HG03097 (cell line): ENCODE results near the gene OLFML2A.
A peak's percentile ranks its signal among the peaks of the same experiment; 100 is the strongest.
"Not testable (repeated sequence)": the region's sequence is repeated elsewhere in the genome, so short reads cannot be mapped to it uniquely, and the experiment has no call there.

Source experiments
- ATAC-seq: cut with Tn5 transposase; IDR thresholded peaks from one replicate; pipeline ENCODE4 v1.9.1; 2021; ENCODE audit not compliant: unreplicated experiment, low FRiP score

The OLFML2A gene

DNA sequence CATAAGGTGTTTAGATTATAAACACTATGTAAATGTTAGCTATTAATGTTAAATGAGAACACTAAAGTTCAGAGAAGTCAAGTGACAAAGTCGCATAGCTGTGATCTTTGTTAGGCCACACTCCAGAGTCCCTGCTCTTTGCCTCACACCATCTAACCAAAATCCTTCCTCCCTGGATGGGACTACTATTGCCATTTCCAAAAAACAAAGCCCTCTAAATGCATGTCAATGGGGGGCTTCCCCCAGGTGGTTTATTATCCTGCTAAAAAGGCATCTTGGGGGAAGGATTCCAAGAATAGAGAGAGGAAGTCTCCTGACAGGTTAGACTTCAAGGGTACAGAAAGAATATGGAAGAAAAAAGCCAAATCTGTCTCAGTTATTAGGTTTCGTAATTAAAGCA is 16.2 kb upstream of the OLFML2A start:
- no peak for ATAC-seq

DNA sequence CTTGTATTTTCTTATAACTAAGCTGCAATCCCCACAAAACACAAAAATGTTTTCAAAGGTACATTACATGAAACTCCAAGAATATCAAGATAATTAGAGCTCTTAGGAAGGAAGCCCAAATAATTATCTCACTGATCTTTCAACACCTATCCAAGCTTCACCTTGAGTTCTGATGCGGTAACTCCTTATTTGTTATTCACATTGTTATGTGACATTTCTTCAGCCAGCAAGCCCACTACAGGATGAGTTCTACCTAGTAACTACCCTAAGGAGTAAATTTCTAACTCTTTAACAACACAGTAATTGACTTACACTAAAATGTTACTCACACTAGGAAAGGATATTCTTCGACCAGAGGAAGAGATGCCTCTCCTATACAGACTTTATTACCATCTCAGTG is 15.7 kb upstream of the OLFML2A start:
- ATAC-seq, result no peak

- no peak for ATAC-seq
These were observed 15.2 kb upstream of the OLFML2A start for GRCh38 chr9:124761710-124762109.

- ATAC-seq, result no peak
These were observed 14.3 kb upstream of the OLFML2A start for GRCh38 chr9:124762633-124763032.

DNA sequence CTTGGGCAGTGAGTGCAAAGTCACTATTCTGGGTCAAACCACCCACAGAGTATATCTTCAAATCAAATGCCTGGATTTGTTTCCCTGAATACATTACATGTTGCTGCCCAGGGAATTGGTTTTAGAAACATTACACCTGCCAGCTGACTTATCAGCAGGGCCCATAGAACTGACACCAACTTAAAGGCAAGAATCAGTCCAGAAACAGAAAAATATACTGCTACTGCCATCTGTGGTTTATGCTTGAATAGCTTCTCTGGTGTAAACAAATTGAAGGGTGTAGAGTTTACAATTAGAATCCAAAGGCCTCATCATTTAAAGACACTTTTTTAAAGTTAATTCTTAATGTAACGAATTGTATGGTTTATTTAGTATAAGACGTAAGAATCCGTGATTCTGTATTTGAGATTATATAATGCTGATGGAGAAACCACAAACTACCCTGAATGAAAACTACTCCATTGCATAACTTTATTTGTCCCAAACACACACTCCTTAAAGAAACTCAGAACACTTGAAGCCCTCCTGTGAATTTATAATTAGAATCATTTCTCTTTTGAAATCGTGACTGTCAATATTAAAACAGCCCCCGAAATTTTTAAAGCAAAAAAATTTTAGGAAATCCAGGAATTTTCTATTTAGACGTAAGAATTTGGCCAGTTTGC is 12.0 kb upstream of the OLFML2A start:
- no peak for ATAC-seq

DNA sequence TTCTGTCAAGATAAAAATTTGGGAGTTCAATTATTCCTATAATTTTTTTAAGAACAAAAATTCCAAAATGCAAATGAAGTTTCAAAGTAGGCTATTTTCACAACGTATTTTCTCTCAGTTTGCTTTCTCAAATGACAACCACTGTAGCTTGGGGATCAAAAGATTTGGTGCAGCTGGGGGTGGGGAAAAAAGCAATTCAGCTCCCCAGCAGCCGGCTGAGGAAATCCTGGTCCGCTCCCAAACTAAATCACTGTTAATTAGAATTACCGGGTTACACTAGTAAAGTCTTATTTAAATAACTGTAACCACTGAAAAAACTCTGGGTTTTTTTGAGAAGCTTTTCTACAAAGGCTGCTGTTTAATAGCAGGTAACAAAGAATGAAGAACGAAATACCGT is 11.5 kb upstream of the OLFML2A start:
- ATAC-seq, result no peak

DNA sequence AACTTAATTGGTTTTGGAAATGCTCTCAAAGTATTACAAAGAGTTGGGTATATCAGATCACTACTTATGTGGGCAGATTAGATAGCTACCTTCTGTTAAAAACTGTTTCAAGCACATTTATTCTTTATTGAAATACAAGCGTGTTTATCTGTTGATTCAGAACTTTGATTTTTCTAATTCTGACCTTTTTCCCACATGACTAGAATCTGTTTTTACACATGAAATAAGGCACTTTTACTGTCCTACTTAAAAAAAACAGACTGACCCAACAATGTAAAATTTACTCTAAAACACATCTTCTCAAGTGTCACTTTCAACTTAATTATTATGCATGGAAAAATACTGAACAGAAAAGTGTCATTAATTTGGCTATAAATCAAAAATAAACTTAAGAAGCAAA is 10.6 kb upstream of the OLFML2A start:
- ATAC-seq, result no peak

DNA sequence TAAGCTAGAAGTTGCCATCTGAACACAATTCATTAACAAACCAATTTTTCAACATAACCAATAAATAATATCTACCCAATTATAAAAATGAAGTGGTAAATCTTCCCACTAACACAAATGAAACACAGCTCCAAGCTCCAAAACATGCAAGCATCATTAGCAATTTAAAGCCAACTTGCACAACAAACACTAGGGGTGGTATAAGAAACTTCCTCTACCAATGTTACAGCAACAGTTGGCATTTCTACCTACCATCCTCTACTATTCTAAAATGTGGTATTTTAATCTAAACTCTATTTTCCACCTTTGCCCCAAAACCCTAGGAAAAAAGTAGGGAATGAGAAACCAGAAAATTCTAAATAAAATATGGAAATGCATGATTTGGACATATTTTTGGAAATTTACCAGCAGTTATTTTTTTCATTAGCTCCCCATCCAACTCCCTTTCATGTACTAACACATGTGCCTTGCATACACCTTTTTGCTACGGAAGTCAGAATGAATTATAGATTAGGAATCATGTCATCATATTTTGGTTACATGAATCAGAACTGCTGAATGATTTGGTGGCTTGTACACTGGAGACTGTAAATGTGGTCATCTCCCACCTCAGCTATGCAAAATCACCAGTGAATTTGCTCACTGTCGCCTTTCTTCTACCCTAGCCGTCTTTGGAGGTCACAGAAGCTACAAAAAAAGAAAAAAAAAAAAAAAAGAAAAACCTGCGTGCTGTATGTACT is 9.9 kb upstream of the OLFML2A start:
- no peak for ATAC-seq

- no peak for ATAC-seq
These were observed 9.1 kb upstream of the OLFML2A start for GRCh38 chr9:124767821-124768220.

- ATAC-seq, result no peak
These were observed 8.6 kb upstream of the OLFML2A start for GRCh38 chr9:124768334-124768733.

DNA sequence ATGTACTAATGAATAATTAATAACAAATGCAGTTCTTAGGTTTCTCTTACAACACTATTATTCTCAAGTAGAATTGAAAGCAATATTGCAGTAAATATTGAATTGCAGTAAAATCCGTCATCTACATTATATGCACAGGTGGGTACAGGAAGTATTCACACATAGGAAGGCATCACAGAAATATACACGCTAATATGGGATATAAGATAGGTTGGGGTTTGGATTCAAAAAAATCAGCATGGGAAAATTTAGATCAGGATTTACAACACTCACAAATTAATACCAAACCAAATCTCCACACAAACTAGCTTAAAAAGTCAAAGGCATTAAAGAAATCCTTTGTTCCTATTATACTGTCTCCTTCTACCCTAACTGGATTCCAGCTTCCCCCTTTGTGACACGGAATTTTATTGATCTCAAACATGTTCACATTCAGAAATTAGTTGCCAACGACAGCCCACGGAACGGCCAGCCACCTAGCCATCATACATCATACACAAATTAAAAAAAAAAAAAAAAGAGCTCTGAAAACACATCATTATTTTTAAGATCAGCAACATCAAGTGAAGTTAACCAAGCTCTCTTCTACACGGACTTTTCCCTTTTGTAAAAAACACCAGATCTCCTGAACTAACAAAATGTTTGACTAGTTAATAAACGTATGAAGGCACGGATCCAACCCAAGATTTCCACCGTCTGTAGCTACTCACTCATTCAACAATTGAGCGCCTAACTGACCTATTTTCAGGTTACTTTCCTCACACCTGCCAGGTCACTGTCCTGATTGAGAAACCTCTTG is 8.0 kb upstream of the OLFML2A start:
- ATAC-seq, result no peak

- no peak for ATAC-seq
These were observed 7.2 kb upstream of the OLFML2A start for GRCh38 chr9:124769549-124770358.

DNA sequence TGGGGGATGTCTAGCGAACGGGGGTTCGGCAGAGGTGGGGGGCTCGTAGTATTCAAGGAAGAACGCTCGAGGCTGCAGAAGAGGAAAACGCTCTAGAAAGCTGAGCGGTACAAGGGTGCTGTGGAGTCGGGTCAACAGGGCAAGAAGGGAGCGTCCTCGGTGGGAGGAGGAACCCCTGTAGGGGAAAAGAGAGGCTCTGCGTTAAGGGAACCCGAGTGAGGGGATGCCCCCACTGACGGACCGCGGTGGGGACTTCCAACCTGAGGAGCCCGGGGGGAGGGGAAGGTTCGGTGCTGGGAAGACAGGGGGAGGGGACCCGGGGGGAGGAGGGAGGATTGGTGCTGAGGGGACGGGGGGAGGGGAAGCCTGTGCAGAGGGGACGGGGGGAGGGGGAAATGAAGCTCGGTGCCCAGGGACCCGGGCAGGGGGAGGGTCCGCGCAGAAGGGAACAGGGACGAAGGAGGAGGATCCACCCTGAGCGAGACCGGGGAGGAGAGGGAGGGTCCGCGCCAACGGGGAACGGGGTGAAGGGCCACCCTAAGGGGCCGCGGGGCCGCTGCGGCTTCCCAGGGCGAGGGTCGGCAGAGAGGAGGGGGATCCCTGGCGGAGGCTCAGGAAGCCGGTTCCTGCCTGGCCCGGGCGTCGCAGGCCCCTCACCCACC is 6.4 kb upstream of the OLFML2A start:
- ATAC-seq, result peak; percentile 10

DNA sequence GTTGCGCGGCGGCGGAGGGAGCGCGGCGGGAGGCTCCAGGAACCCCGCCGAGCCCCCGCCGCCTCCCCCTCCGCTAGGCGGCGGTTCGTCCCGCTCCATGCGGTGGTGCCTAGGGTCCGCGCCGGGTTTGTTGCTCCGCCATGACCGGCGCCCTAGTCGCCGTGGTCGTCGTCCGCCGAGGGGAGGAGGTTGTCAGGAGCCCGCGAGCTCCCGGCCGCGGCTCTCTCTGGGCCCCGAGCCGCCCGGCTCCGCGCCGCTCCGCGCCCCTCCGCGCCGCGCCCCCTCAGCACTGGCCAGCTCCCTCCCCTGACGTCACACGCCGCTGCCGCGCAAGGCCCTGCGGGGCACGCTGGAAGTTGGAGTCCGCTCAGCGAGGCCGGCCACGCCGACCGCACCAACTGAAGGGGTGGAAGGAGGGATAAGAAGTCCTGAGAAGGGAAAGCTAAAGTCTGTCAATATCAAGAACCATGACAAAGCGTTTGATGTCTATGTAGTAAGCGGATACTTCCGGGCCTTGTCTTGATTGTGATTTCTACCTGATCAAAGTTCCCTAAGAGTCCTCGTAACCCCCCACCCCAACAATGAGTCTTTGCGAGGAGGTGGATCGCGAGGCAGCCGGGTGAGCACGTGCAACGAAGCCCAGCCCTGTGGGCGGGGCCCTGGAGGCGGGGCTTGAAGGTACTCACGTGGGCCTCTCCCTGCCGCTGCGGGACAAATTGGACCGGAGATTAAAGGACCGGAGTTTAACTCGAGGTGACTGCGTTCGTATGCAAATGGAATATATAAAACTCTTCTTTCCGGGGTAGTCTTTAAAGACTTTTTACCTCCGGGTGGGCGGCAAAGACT is 5.7 kb upstream of the OLFML2A start, which contains the start of gene NR6A1:
Gene NR6A1, minus strand, starts transcription at position 291 of the 846 bp plus-strand sequence.
- peak; percentile 80 for ATAC-seq

DNA sequence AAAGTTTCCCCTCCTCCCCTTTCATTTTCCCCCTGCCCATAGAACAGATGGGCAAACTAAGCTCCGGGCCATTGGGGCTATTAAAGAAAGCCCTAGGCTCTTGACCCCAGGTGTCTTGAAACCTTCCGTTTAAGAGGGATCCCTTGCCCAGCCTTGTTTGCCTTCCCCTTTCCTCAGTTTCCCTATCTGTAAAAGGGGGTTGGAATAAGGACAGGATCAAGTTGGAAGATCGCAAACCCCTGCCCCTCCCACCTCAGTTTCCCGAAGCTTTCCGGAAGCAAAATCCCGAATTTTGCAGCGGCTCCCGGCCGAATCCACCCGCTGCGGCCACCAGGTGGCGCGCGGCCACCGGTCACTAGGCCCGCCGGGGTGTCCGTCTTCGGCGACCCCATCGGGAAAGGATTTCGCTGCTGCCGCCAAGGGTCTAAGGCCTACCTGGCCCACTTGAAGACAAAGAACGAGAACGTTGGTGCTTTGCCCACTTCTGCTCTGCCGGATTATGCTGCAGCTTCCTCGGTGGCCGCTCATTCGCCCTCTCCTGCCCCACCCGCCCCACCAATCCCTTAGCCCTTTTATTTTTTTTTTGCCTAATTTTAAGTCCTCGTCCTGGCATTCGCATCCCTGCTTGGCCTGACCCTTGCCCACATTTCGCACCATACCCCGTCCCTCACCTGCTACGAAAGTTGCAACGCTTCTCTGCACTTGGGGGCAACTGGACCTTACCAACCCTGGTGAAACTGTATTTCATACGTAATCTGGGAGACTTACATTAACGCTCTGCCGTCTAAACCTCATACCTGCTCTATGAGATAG is 4.9 kb upstream of the OLFML2A start:
- no peak for ATAC-seq

DNA sequence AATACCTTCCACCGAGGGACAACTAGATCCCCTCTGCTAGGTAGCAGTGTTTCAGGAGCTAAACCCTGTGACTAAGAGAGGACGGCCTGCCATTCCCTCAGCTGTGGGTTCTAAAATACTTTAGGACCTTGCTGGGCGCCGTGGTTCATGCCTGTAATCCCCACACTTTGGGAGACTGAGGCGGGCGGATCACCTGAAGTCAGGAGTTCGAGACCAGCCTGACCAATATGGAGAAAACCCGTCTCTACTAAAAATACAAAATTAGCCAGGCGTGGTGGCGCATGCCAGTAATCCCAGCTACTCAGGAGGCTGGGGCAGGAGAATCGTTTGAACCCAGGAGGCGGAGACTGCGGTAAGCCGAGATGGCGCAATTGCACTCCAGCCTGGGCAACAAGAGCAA is 4.1 kb upstream of the OLFML2A start:
- ATAC-seq, result not testable (repeated sequence)

DNA sequence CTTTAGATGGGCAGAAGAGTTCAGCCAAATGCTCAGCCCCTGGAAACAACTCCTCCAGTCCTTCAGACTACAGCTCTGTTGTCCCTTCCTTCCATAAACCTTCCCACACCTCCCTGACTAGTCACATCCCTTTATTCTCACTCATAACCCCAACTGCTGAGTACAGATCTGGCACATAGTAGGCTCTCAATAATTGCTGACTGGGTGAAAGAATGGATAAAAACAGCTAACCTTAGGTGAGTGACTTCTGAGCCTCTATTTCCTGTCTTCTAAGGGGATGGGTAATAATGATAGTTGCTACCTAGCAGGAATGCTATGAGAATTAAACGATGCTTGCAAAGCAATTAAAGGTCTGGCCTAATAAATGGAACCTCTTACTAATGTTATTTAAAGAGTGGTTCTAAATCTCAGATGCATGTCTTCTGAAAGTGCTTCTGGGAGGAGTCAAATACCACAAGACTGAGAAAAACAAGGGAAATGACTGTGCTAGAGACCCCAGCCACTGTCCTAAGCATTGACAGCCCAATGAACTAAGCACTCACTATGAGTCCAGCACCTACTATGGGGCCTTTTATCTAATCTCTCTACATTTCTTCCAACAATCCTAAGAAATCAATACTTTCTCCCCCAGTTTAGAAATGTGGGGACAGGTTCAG is 3.3 kb upstream of the OLFML2A start:
- no peak for ATAC-seq
